ENCODE data around the gene C1QL4.

Gene C1QL4

DNA sequence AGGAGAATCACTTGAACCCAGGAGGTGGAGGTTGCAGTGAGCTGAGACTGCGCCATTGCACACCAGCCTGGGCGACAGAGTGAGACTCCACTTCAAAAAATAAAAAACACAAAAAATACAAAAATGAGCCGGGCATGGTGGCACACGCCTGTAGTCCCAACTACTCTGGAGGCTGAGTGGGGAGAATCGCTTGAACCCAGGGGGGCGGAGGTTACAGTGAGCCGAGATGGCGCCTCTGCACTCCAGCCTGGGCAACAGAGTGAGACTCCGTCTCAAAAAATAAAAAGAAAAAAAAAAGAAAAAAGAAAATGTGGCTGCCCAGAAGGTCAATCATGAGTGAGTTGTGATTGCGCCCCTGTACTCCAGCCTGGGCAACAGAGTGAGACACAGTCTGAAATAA, 18.9 kb upstream of the C1QL4 start:
- Histone ChIP-seq H3K27me3 (ENCODE audit: insufficient read depth, low read length, poor library complexity) (no peaks in the 10 kb centered on the region), H3K4me3 (ENCODE audit: low read depth in 1 of 2, low read length in 2 of 2) (no peak overlapping the region), H3K27ac (ENCODE audit: low read length) (no peak overlapping the region), H4K20me1 (ENCODE audit: insufficient read depth, low read length) (no peaks in the 10 kb centered on the region), H3K9me3 (ENCODE audit: insufficient read depth, low read length, severe bottlenecking) (no peaks in the 10 kb centered on the region), H3K9ac (ENCODE audit: low read depth, low read length) (no peak overlapping the region), H3K4me2 (ENCODE audit: insufficient read depth, low read length) (no peak overlapping the region), H3K4me1 (ENCODE audit: insufficient read depth, low read length) (peaks cover 6% of the 10 kb centered on the region), H3K79me2 (ENCODE audit: insufficient read depth, low read length) (no peaks in the 10 kb centered on the region), H2AFZ (ENCODE audit: low read depth, low read length) (no peak overlapping the region), H3K36me3 (ENCODE audit: insufficient read depth, low read length) (no peaks in the 10 kb centered on the region)
- TF ChIP-seq EZH2 (IDR thresholded peaks at IDR 0.05; ENCODE audit: borderline replicate concordance, low read depth, low read length, severe bottlenecking), result no peak
- no peak for TF ChIP-seq CTCF (IDR thresholded peaks at IDR 0.05; ENCODE audit: borderline replicate concordance, extremely low read depth, low read length, poor library complexity, severe bottlenecking)
- DNase-seq, result peak; percentile 1
- no peak for ATAC-seq (ENCODE audit: insufficient read depth, low read depth)

DNA sequence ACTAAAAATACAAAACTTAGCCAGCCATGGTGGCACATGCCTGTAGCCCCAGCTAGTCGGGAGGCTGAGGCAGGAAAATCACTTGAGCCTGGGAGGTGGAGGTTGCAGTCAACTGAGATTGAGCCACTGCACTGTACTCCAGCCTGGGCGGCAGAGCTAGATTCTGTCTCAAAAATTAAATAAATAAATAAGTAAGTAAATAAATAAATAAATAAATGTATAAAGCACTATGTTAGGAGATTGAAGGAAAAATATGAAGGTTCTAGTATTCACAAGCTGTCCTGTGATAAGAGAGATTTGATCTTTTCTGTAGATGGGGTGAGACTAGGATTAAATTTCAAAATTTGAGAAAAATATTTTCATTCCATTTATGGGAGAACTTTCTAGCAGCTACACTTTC, 15.4 kb upstream of the C1QL4 start:
- no peaks in the 10 kb centered on the region for H3K79me2 ChIP-seq (ENCODE audit: insufficient read depth, low read length)
- no peak overlapping the region for H3K27ac ChIP-seq (ENCODE audit: low read length)
- H3K4me3 ChIP-seq (ENCODE audit: low read depth in 1 of 2, low read length in 2 of 2), result no peak overlapping the region
- H4K20me1 ChIP-seq (ENCODE audit: insufficient read depth, low read length), result 0 out of 2 replicates have a peak, but pooled peaks cover under 1% of the 10 kb centered on the region
- H3K4me1 ChIP-seq (ENCODE audit: insufficient read depth, low read length), result peaks cover 7% of the 10 kb centered on the region
- ATAC-seq (ENCODE audit: insufficient read depth, low read depth), result no peak
- no peaks in the 10 kb centered on the region for H3K9me3 ChIP-seq (ENCODE audit: insufficient read depth, low read length, severe bottlenecking)
- no peaks in the 10 kb centered on the region for H3K36me3 ChIP-seq (ENCODE audit: insufficient read depth, low read length)
- DNase-seq, result peak; percentile 1
- no peaks in the 10 kb centered on the region for H3K27me3 ChIP-seq (ENCODE audit: insufficient read depth, low read length, poor library complexity)
- TF ChIP-seq CTCF (IDR thresholded peaks at IDR 0.05; ENCODE audit: borderline replicate concordance, extremely low read depth, low read length, poor library complexity, severe bottlenecking) (no peak), EZH2 (IDR thresholded peaks at IDR 0.05; ENCODE audit: borderline replicate concordance, low read depth, low read length, severe bottlenecking) (no peak)
- no peak overlapping the region for H3K9ac ChIP-seq (ENCODE audit: low read depth, low read length)
- H3K4me2 ChIP-seq (ENCODE audit: insufficient read depth, low read length), result no peak overlapping the region
- no peak overlapping the region for H2AFZ ChIP-seq (ENCODE audit: low read depth, low read length)

GRCh38 chr12:49349266-49349665, 12.3 kb upstream of the C1QL4 start:
- H3K4me2 ChIP-seq (ENCODE audit: insufficient read depth, low read length), result no peak overlapping the region
- H3K4me1 ChIP-seq (ENCODE audit: insufficient read depth, low read length), result peaks cover 10% of the 10 kb centered on the region
- no peaks in the 10 kb centered on the region for H3K79me2 ChIP-seq (ENCODE audit: insufficient read depth, low read length)
- 0 out of 2 replicates have a peak, but pooled peaks cover 4% of the 10 kb centered on the region for H4K20me1 ChIP-seq (ENCODE audit: insufficient read depth, low read length)
- H3K36me3 ChIP-seq (ENCODE audit: insufficient read depth, low read length), result no peaks in the 10 kb centered on the region
- H3K4me3 ChIP-seq (ENCODE audit: low read depth in 1 of 2, low read length in 2 of 2), result no peak overlapping the region
- TF ChIP-seq CTCF (IDR thresholded peaks at IDR 0.05; ENCODE audit: borderline replicate concordance, extremely low read depth, low read length, poor library complexity, severe bottlenecking) (no peak), EZH2 (IDR thresholded peaks at IDR 0.05; ENCODE audit: borderline replicate concordance, low read depth, low read length, severe bottlenecking) (no peak)
- no peaks in the 10 kb centered on the region for H3K9me3 ChIP-seq (ENCODE audit: insufficient read depth, low read length, severe bottlenecking)
- no peak overlapping the region for H3K9ac ChIP-seq (ENCODE audit: low read depth, low read length)
- DNase-seq (no peak), ATAC-seq (ENCODE audit: insufficient read depth, low read depth) (no peak)
- no peak overlapping the region for H2AFZ ChIP-seq (ENCODE audit: low read depth, low read length)
- H3K27ac ChIP-seq (ENCODE audit: low read length), result no peak overlapping the region
- no peaks in the 10 kb centered on the region for H3K27me3 ChIP-seq (ENCODE audit: insufficient read depth, low read length, poor library complexity)

DNA sequence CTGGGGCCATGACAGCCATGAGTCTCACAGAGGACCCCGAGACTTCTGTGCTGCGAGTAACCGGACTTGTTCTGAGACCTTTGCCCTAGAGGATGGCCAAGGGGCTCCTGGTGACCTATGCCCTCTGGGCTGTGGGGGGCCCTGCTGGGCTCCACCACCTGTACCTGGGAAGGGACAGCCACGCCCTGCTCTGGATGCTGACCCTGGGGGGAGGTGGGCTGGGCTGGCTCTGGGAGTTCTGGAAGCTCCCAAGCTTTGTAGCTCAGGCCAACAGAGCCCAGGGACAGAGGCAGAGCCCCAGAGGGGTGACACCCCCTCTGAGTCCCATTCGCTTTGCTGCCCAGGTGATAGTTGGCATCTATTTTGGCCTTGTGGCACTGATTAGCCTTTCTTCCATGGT, 11.8 kb upstream of the C1QL4 start:
- no peaks in the 10 kb centered on the region for H3K79me2 ChIP-seq (ENCODE audit: insufficient read depth, low read length)
- no peak overlapping the region for H3K4me2 ChIP-seq (ENCODE audit: insufficient read depth, low read length)
- no peak for DNase-seq
- no peak for ATAC-seq (ENCODE audit: insufficient read depth, low read depth)
- no peak overlapping the region for H3K4me3 ChIP-seq (ENCODE audit: low read depth in 1 of 2, low read length in 2 of 2)
- H3K27me3 ChIP-seq (ENCODE audit: insufficient read depth, low read length, poor library complexity), result no peaks in the 10 kb centered on the region
- no peak overlapping the region for H3K9ac ChIP-seq (ENCODE audit: low read depth, low read length)
- H3K27ac ChIP-seq (ENCODE audit: low read length), result no peak overlapping the region
- no peaks in the 10 kb centered on the region for H3K9me3 ChIP-seq (ENCODE audit: insufficient read depth, low read length, severe bottlenecking)
- no peaks in the 10 kb centered on the region for H3K36me3 ChIP-seq (ENCODE audit: insufficient read depth, low read length)
- H2AFZ ChIP-seq (ENCODE audit: low read depth, low read length), result no peak overlapping the region
- peaks cover 10% of the 10 kb centered on the region for H3K4me1 ChIP-seq (ENCODE audit: insufficient read depth, low read length)
- H4K20me1 ChIP-seq (ENCODE audit: insufficient read depth, low read length), result 0 out of 2 replicates have a peak, but pooled peaks cover 4% of the 10 kb centered on the region
- TF ChIP-seq EZH2 (IDR thresholded peaks at IDR 0.05; ENCODE audit: borderline replicate concordance, low read depth, low read length, severe bottlenecking) (no peak), CTCF (IDR thresholded peaks at IDR 0.05; ENCODE audit: borderline replicate concordance, extremely low read depth, low read length, poor library complexity, severe bottlenecking) (no peak)
